Measurements from ENCODE around the gene IFNA7. TPM values are rescaled to one million over a fixed set of nuclear protein-coding genes. Genes with fewer than 3 reads are reported as not detected.

The IFNA7 gene
- total and polyA plus RNA-seq, 2 of the 4 experiments (the other 2 are of a cell fraction), result not detected

DNA sequence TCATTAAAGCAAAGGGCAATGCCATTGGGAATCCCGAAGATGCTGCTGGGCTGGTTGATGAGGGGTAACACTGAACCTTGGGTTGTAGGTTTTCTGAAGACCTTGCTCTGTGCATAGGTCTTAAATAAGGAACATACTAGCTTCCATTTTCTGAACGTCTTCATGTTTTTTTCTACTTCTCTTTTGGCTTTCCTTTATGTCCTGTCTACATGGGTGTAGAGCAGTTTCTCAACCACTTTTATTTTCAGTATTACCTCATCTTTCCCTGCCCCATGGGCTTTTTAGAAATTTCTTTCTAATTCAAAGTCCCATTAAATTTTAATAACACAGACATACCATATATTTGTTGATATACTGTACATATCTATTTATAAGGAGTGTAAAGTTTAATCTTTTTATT lies 37.9 kb upstream of the IFNA7 start, which contains the start of gene IFNA14:
TSS of gene IFNA14 (minus strand) at position 95 of the 400 bp plus-strand sequence. CDS start at position 25, 70 bp downstream.
- POLR2A ChIA-PET (ENCODE audit: unreplicated experiment), result no interaction called here
- Histone ChIP-seq H4K5ac (ENCODE audit: low read depth, low read length) (no peak within 1 kb of the TSS), H3K4me3 (ENCODE audit: insufficient read depth, low read depth, low read length) (no peak within 1 kb of the TSS), H2AK9ac (replicated peaks; ENCODE audit: low read depth, low read length, poor library complexity) (no peak within 1 kb of the TSS), H4K91ac (ENCODE audit: insufficient read depth, low read depth, low read length) (no peak within 1 kb of the TSS), H2BK5ac (ENCODE audit: low read depth, low read length, poor library complexity, severe bottlenecking) (no peak within 1 kb of the TSS), H3K9me1 (ENCODE audit: insufficient read depth, low read length) (no peaks in the 10 kb centered on the region), H3K36me3 (ENCODE audit: control insufficient read depth, insufficient read depth, low read length) (no peaks in the 10 kb centered on the region), H3K79me1 (ENCODE audit: low read depth in 1 of 2, low read length in 2 of 2) (no peaks in the 10 kb centered on the region), H3K18ac (ENCODE audit: low read depth, low read length) (no peak within 1 kb of the TSS), H4K20me1 (ENCODE audit: insufficient read depth, low read length) (no peaks in the 10 kb centered on the region), H3K4me1 (ENCODE audit: control insufficient read depth, insufficient read depth, low read length) (no peaks in the 10 kb centered on the region), H3K9ac (ENCODE audit: low read depth, low read length) (no peak within 1 kb of the TSS), H2BK120ac (ENCODE audit: low read depth, low read length) (no peak within 1 kb of the TSS), H3K27me3 (ENCODE audit: control insufficient read depth, insufficient read depth, low read length) (no peaks in the 10 kb centered on the region; the same call in 1 of the 2 replicates), H3K4ac (ENCODE audit: low read depth, low read length) (no peak within 1 kb of the TSS), H2AFZ (replicated peaks; ENCODE audit: low read length, poor library complexity) (no peak within 1 kb of the TSS), H2BK20ac (ENCODE audit: low read depth, low read length) (no peak within 1 kb of the TSS), H3K23ac (ENCODE audit: low read depth, low read length) (no peak within 1 kb of the TSS), H3K4me2 (ENCODE audit: low read depth, low read length) (no peak within 1 kb of the TSS), H3K14ac (replicated peaks; ENCODE audit: low read depth, low read length) (no peak within 1 kb of the TSS), H3K9me3 (ENCODE audit: control insufficient read depth, insufficient read depth, low read length) (no peaks in the 10 kb centered on the region), H4K8ac (ENCODE audit: low read depth in 2 of 2, low read length in 2 of 2) (no peak within 1 kb of the TSS), H2AK5ac (ENCODE audit: low read depth, low read length) (no peak within 1 kb of the TSS), H2BK15ac (ENCODE audit: low read depth, low read length) (no peak within 1 kb of the TSS), H3K56ac (ENCODE audit: extremely low read depth, insufficient read depth, low read length) (no peak within 1 kb of the TSS), H3K27ac (ENCODE audit: insufficient read depth, low read length) (no peak within 1 kb of the TSS)
- in situ Hi-C loops (cut with MboI; ENCODE audit: low sequenced_read_pairs), result no loop called here
- no TSS peak for BruUV-seq (replicated peaks)
- intact Hi-C loops (cut with micrococcal nuclease), result loop anchor here (5.0 kb wide), 1 partner anchor 212 kb away; no protein-coding TSS in a partner anchor
- TF ChIP-seq MAFK (IDR thresholded peaks at IDR 0.05; ENCODE audit: low read depth, low read length) (no peak), CEBPB (IDR thresholded peaks at IDR 0.05; ENCODE audit: low read depth, low read length) (no peak), POLR2A (IDR thresholded peaks at IDR 0.05; ENCODE audit: low read depth, low read length) (no peak), RAD21 (IDR thresholded peaks at IDR 0.05; ENCODE audit: low read length) (no peak), NFE2L2 (IDR thresholded peaks at IDR 0.05; ENCODE audit: low read depth, low read length) (no peak), MXI1 (IDR thresholded peaks at IDR 0.05; ENCODE audit: borderline replicate concordance, low read depth, low read length) (no peak), SMC3 (IDR thresholded peaks at IDR 0.05; ENCODE audit: low read depth, low read length) (no peak), CHD1 (IDR thresholded peaks at IDR 0.05; ENCODE audit: low read depth, low read length) (no peak), RCOR1 (IDR thresholded peaks at IDR 0.05; ENCODE audit: insufficient replicate concordance, low read length) (no peak), MAZ (IDR thresholded peaks at IDR 0.05; ENCODE audit: borderline replicate concordance, low read depth, low read length) (no peak), RFX5 (IDR thresholded peaks at IDR 0.05; ENCODE audit: low read depth, low read length) (no peak), FOS (IDR thresholded peaks at IDR 0.05; ENCODE audit: low read depth, low read length) (no peak), BHLHE40 (IDR thresholded peaks at IDR 0.05; ENCODE audit: low read depth, low read length) (no peak)
- TF ChIP-seq, protein P1, sequence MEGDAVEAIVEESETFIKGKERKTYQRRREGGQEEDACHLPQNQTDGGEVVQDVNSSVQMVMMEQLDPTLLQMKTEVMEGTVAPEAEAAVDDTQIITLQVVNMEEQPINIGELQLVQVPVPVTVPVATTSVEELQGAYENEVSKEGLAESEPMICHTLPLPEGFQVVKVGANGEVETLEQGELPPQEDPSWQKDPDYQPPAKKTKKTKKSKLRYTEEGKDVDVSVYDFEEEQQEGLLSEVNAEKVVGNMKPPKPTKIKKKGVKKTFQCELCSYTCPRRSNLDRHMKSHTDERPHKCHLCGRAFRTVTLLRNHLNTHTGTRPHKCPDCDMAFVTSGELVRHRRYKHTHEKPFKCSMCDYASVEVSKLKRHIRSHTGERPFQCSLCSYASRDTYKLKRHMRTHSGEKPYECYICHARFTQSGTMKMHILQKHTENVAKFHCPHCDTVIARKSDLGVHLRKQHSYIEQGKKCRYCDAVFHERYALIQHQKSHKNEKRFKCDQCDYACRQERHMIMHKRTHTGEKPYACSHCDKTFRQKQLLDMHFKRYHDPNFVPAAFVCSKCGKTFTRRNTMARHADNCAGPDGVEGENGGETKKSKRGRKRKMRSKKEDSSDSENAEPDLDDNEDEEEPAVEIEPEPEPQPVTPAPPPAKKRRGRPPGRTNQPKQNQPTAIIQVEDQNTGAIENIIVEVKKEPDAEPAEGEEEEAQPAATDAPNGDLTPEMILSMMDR (conservative IDR thresholded peaks at IDR 0.05; ENCODE audit: low read depth, low read length), result no peak
- TF ChIP-seq, protein P2, sequence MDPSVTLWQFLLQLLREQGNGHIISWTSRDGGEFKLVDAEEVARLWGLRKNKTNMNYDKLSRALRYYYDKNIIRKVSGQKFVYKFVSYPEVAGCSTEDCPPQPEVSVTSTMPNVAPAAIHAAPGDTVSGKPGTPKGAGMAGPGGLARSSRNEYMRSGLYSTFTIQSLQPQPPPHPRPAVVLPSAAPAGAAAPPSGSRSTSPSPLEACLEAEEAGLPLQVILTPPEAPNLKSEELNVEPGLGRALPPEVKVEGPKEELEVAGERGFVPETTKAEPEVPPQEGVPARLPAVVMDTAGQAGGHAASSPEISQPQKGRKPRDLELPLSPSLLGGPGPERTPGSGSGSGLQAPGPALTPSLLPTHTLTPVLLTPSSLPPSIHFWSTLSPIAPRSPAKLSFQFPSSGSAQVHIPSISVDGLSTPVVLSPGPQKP (IDR thresholded peaks at IDR 0.05; ENCODE audit: borderline replicate concordance, low read depth, low read length), result no peak
- TF ChIP-seq, protein P3, sequence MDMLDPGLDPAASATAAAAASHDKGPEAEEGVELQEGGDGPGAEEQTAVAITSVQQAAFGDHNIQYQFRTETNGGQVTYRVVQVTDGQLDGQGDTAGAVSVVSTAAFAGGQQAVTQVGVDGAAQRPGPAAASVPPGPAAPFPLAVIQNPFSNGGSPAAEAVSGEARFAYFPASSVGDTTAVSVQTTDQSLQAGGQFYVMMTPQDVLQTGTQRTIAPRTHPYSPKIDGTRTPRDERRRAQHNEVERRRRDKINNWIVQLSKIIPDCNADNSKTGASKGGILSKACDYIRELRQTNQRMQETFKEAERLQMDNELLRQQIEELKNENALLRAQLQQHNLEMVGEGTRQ (IDR thresholded peaks at IDR 0.05; ENCODE audit: low read depth, low read length), result no peak
- dilution Hi-C loops (cut with HindIII; ENCODE audit: low sequenced_read_pairs, unreplicated experiment), result no loop called here
- no CpG with 5 or more reads among the region's 2 CpGs for WGBS, 2 experiments (ENCODE audit: extremely low coverage in 2 of 2, insufficient read length in 1 of 2)
- CTCF ChIA-PET, result no interaction called here
- ATAC-seq (ENCODE audit: low read depth), result no peak
- DNase-seq, result no peak
